Endothelial cell of umbilical vein (primary cell): ENCODE data around the gene SRBD1.

Experiments
- EZH2 ChIP-seq: IDR thresholded peaks from 2 replicates; pipeline ENCODE4 v1.6.1; 2012; ENCODE audit warnings: borderline replicate concordance, low read depth, mild to moderate bottlenecking, moderate library complexity, low read length, inconsistent platforms; ENCODE audit not compliant: severe bottlenecking
- GATA2 ChIP-seq: IDR thresholded peaks from 2 replicates; pipeline ENCODE4 v1.7.0; 2011; ENCODE audit warnings: low read depth, mild to moderate bottlenecking, moderate library complexity, mixed read lengths, low read length; ENCODE audit not compliant: insufficient read length, insufficient read depth
- MAX ChIP-seq: IDR thresholded peaks from 2 replicates; pipeline ENCODE4 v1.6.1; 2011; ENCODE audit not compliant: insufficient read depth, insufficient read length
- MYC ChIP-seq: IDR thresholded peaks from one replicate; pipeline ENCODE4 v1.6.1; 2011; ENCODE audit warnings: mild to moderate bottlenecking, low read depth, low read length
- POLR2A ChIP-seq: IDR thresholded peaks from 2 replicates; pipeline ENCODE4 v1.6.1; 2012; ENCODE audit warnings: low read depth, mild to moderate bottlenecking, control low read depth, low read length
- POLR2AphosphoS5 ChIP-seq: IDR thresholded peaks from 2 replicates; pipeline ENCODE4 v1.6.1; 2012; ENCODE audit warnings: low read depth, mild to moderate bottlenecking, control low read depth, low read length, moderate library complexity; ENCODE audit not compliant: insufficient read depth
- TF ChIP-seq, protein P1 (sequence below), 2 donors: IDR thresholded peaks; 1 replicate in 1 of 2; 2 replicates in 1 of 2; pipeline ENCODE4 v1.5.1; 2011; ENCODE audit warnings: low read length in 2 of 2, mild to moderate bottlenecking in 2 of 2, moderate library complexity in 2 of 2, control low read depth in 1 of 2, inconsistent platforms in 1 of 2, low read depth in 1 of 2; ENCODE audit not compliant: insufficient read depth in 1 of 2; ENCODE audit errors: extremely low read depth in 1 of 2

DNA sequence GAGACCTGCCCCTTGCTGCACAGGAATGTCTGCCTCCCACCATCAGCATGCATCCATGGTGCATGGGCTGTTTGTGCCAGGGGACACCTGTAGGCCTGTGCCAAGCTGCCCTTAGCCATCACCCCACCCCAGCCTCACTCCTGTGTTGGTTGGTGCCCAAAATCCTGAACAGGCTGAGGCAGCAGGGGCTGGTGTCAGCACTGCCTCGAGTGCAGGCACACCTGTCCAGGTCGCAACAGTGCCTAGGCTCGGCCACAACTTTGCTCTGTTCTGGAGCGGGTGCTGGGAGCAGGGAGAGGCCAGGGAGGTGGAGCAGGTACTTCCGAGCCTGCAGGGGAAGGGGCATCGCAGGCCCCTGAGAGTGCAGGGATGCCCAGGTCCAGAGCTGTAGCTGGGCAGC lies 69.1 kb downstream of the SRBD1 start:
- TF ChIP-seq, protein P1, sequence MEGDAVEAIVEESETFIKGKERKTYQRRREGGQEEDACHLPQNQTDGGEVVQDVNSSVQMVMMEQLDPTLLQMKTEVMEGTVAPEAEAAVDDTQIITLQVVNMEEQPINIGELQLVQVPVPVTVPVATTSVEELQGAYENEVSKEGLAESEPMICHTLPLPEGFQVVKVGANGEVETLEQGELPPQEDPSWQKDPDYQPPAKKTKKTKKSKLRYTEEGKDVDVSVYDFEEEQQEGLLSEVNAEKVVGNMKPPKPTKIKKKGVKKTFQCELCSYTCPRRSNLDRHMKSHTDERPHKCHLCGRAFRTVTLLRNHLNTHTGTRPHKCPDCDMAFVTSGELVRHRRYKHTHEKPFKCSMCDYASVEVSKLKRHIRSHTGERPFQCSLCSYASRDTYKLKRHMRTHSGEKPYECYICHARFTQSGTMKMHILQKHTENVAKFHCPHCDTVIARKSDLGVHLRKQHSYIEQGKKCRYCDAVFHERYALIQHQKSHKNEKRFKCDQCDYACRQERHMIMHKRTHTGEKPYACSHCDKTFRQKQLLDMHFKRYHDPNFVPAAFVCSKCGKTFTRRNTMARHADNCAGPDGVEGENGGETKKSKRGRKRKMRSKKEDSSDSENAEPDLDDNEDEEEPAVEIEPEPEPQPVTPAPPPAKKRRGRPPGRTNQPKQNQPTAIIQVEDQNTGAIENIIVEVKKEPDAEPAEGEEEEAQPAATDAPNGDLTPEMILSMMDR (IDR thresholded peaks at IDR 0.05; ENCODE audit: extremely low read depth in 1 of 2, insufficient read depth in 1 of 2, low read depth in 1 of 2, low read length in 2 of 2), result no peak
- TF ChIP-seq MYC, result no peak
- no peak for TF ChIP-seq EZH2
- TF ChIP-seq POLR2A, result no peak
- TF ChIP-seq GATA2, result no peak
- no peak for TF ChIP-seq POLR2AphosphoS5
- no peak for TF ChIP-seq MAX
